ENCODE results near the gene ZER1. TPM values are rescaled to one million over a fixed set of nuclear protein-coding genes. Genes with fewer than 3 reads are reported as not detected.
"Not testable (repeated sequence)": the region's sequence is repeated elsewhere in the genome, so short reads cannot be mapped to it uniquely, and the experiment has no call there.

The ZER1 gene
- polyA plus RNA-seq, 1 donor from 2014 or later, result 33.7 TPM

- peak overlapping the region in 1 of 3 donors; percentile 39 for H3K27ac Mint-ChIP-seq
- no peaks in the 10 kb centered on the region for H3K27me3 Mint-ChIP-seq
- H3K4me1 Mint-ChIP-seq, result peaks cover 0 to 1% (median 0%) of the 10 kb centered on the region in 3 donors
- H3K4me3 Mint-ChIP-seq, result no peak overlapping the region
- no peaks in the 10 kb centered on the region for H3K9me3 Mint-ChIP-seq
- peaks cover 9% of the 10 kb centered on the region for H3K36me3 Mint-ChIP-seq
Observed at GRCh38 chr9:128800061-128800460, 28.3 kb upstream of the ZER1 start.

- Mint-ChIP-seq H3K9me3 (no peaks in the 10 kb centered on the region), H3K4me1 (peaks cover 0 to 1% (median 0%) of the 10 kb centered on the region in 3 donors), H3K4me3 (no peak overlapping the region), H3K36me3 (peaks cover 9% of the 10 kb centered on the region), H3K27me3 (no peaks in the 10 kb centered on the region), H3K27ac (no peak overlapping the region)
Observed at GRCh38 chr9:128798896-128799295, 27.2 kb upstream of the ZER1 start.

DNA sequence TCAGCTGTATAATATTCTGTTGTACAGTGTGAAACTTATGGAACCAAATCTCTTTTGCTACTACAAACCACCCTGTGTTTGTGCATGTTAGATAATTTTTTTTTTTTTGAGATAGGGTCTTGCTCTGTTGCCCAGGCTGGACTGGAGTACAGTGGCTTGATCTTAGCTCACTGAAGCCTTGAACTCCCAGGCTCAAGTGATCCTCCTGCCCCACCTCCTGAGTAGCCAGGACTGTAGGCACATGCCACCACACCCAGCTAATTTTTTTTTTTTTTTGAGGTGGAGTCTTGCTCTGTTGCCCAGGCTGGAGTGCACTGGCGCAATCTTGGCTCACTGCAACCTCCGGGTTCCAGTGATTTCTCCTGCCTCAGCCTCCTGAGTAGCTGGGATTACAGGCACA is 23.2 kb upstream of the ZER1 start:
- H3K9me3 Mint-ChIP-seq, H3K27ac Mint-ChIP-seq, H3K4me1 Mint-ChIP-seq, H3K36me3 Mint-ChIP-seq, H3K4me3 Mint-ChIP-seq, H3K27me3 Mint-ChIP-seq: not testable (repeated sequence)

DNA sequence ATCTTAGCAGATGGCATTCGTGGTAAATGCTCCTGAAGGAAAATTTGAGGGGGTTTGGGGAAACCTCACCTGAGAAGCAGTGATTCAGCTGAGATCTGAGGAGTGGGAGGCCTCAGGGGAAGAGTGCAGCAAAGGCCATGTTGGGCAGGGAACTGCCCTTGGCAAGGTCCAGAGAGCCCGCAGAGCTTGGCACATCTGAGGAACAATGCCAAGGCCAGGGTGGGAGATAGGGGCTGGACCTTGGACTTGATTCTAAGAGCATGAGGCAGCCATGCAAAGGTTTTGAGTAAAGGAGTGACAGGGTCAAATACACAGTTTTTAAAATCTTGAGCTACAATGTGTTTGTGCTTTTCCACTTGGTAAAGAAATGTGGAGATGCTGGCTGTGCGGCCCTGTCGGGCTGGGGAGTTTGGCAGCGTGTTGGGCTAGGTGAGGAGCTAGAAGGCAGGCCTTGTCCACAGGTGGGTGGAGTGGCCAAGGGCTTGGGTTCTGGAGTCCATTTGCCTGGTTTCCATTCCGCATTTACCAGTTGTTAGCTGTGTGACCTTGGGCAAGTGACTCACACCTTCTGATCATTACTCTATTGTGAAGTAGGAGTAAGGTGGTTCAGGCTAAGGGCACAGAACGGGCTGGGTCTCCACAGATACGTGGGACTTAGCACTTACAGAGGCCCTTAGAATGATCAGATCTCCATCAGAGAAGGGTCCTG is 21.4 kb upstream of the ZER1 start:
- Mint-ChIP-seq H3K4me1 (peaks cover 0 to 5% (median 2%) of the 10 kb centered on the region in 3 donors), H3K9me3 (no peaks in the 10 kb centered on the region), H3K4me3 (peak overlapping the region in 1 of 4 donors; percentile 23), H3K27me3 (no peaks in the 10 kb centered on the region), H3K36me3 (peaks cover 4% of the 10 kb centered on the region), H3K27ac (peak overlapping the region in 1 of 3 donors; percentile 48)

- no peaks in the 10 kb centered on the region for H3K27me3 Mint-ChIP-seq
- H3K4me1 Mint-ChIP-seq, result peaks cover 0 to 9% (median 1%) of the 10 kb centered on the region in 3 donors
- no peak overlapping the region for H3K27ac Mint-ChIP-seq
- no peak overlapping the region for H3K4me3 Mint-ChIP-seq
- H3K36me3 Mint-ChIP-seq, result peaks cover 3% of the 10 kb centered on the region
- no peaks in the 10 kb centered on the region for H3K9me3 Mint-ChIP-seq
Observed at GRCh38 chr9:128792134-128792533, 20.4 kb upstream of the ZER1 start.

GRCh38 chr9:128790536-128790935 is 18.8 kb upstream of the ZER1 start:
- peak overlapping the region in 1 of 4 donors; percentile 23 for H3K4me3 Mint-ChIP-seq
- H3K36me3 Mint-ChIP-seq, result peaks cover 3% of the 10 kb centered on the region
- no peaks in the 10 kb centered on the region for H3K27me3 Mint-ChIP-seq
- H3K4me1 Mint-ChIP-seq, result peaks cover 0 to 9% (median 4%) of the 10 kb centered on the region in 3 donors
- no peak overlapping the region for H3K27ac Mint-ChIP-seq
- no peaks in the 10 kb centered on the region for H3K9me3 Mint-ChIP-seq

DNA sequence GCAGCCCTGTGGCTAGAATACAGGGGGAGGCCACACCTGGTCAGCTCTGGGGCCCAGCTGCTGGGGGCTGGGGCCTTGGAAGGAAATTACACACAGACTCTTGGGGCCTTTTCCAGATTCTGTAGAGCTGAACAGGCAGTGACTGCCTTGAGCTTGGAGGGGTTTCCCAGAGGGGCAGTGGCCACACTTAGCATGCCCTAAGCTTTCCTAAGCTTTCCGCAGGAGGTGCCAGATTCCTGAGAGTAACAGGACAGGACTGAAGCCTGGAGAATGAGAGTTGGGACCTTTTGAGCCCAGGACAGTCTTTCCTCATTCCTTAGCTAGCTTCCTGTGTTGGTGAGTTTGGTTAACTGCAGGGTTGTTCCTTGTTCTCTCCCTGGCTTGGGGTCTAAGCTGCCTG is 16.7 kb upstream of the ZER1 start:
- Mint-ChIP-seq H3K27me3 (no peaks in the 10 kb centered on the region), H3K4me1 (peaks cover 0 to 9% (median 4%) of the 10 kb centered on the region in 3 donors), H3K9me3 (no peaks in the 10 kb centered on the region), H3K4me3 (peak overlapping the region; percentile 91 to 96 (median 94)), H3K27ac (peak overlapping the region in 2 of 3 donors; percentile 76 to 88), H3K36me3 (peaks cover 3% of the 10 kb centered on the region)

- Mint-ChIP-seq H3K4me3 (peak overlapping the region; percentile 91 to 96 (median 94)), H3K36me3 (peaks cover 3% of the 10 kb centered on the region), H3K27me3 (no peaks in the 10 kb centered on the region), H3K9me3 (no peaks in the 10 kb centered on the region), H3K27ac (peak overlapping the region; percentile 81 to 92 (median 92)), H3K4me1 (peaks cover 0 to 9% (median 6%) of the 10 kb centered on the region in 3 donors)
Observed at GRCh38 chr9:128787659-128788058, 15.9 kb upstream of the ZER1 start.

DNA sequence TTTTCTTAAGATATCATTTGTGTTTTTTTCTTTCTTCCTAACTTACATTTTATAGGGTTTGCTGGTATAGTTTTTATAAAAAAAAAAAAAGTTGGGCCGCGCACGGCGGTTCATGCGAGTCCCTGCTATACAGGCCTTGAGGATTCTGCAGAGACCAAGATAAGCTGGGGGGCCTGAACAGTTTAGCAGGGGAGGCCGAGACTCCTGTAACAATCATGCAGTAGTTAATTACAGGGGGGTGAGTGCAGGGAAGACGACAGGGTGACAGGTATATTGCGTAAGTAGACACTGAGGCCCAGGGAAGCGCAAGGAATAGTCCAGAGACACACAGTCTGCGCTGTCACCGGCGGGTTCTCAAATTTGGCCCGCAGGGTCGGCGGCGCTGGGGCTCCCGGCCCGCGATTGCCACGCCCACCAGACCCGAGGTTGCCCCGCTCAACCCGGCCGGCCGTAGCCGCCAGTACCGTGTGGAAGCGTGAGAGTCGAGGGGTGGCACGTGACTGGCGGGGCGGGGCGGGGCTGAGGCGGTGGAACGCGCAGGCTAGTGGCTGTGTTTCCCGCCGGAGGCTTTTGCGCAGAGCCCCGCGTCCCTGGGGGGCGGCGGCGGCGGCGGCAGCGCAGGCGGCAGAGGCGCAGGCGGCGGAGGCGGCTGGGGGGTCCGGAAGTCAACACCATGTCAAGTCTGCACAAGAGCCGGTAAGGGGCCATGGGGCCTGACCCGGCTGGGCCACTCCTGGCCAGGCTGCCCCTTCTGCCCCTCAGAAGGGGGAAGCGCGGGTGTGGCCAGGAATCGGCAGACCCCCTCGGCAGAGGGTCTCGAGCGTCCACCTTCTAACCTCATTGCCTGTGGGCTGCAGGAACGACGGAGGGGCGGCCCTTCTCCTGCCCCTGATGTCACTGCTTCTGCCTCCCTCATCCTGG is 15.2 kb upstream of the ZER1 start, which contains the start of gene TBC1D13:
TBC1D13 (plus strand) TSS at position 573 of the 921 bp plus-strand sequence; CDS start at position 674, 101 bp downstream.
- Mint-ChIP-seq H3K36me3 (peaks cover 1% of the 10 kb centered on the region), H3K4me1 (peaks cover 0 to 9% (median 6%) of the 10 kb centered on the region in 3 donors), H3K27me3 (no peaks in the 10 kb centered on the region), H3K9me3 (no peaks in the 10 kb centered on the region), H3K4me3 (peak within 1 kb of the TSS; percentile 91 to 96 (median 94)), H3K27ac (peak within 1 kb of the TSS; percentile 81 to 92 (median 92))

- Mint-ChIP-seq H3K36me3 (no peaks in the 10 kb centered on the region), H3K9me3 (peaks cover 0 to 3% (median 0%) of the 10 kb centered on the region in 3 donors), H3K27me3 (no peaks in the 10 kb centered on the region), H3K4me3 (peak overlapping the region in 1 of 4 donors; percentile 71), H3K27ac (peak overlapping the region in 1 of 3 donors; percentile 92), H3K4me1 (peaks cover 0 to 13% (median 11%) of the 10 kb centered on the region in 3 donors)
Observed at GRCh38 chr9:128785427-128785826, 13.7 kb upstream of the ZER1 start.

DNA sequence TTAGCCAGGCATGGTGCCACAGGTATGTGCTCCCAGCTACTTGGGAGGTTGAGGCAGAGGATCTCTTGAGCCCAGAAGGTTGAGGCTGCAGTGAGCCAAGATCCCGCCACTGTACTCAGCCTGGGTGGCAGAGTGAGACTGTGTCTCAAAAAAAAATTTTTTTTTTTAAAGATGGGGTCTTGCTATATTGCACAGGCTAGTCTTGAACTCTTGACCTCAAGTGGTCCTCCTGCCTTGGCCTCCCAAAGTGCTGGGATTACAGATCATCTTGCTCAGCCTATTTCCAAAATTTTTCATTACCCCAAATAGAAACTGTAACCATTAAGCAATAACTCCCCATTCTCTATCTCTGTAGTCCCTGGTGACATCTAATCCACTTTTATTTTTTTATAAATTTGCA is 10.9 kb upstream of the ZER1 start:
- Mint-ChIP-seq H3K36me3 (no peaks in the 10 kb centered on the region), H3K9me3 (peaks cover 0 to 3% (median 0%) of the 10 kb centered on the region in 3 donors), H3K27me3 (no peaks in the 10 kb centered on the region), H3K4me1 (peaks cover 0 to 10% (median 4%) of the 10 kb centered on the region in 3 donors), H3K27ac (no peak overlapping the region), H3K4me3 (no peak overlapping the region)

GRCh38 chr9:128781187-128782070 is 9.7 kb upstream of the ZER1 start:
- peaks cover 0 to 3% (median 0%) of the 10 kb centered on the region in 3 donors for H3K9me3 Mint-ChIP-seq
- H3K27me3 Mint-ChIP-seq, result no peaks in the 10 kb centered on the region
- H3K4me1 Mint-ChIP-seq, result peaks cover 0 to 9% (median 4%) of the 10 kb centered on the region in 3 donors
- no peaks in the 10 kb centered on the region for H3K36me3 Mint-ChIP-seq
- peak overlapping the region in 2 of 3 donors; percentile 46 to 61 for H3K27ac Mint-ChIP-seq
- peak overlapping the region in 2 of 4 donors; percentile 5 to 17 for H3K4me3 Mint-ChIP-seq

DNA sequence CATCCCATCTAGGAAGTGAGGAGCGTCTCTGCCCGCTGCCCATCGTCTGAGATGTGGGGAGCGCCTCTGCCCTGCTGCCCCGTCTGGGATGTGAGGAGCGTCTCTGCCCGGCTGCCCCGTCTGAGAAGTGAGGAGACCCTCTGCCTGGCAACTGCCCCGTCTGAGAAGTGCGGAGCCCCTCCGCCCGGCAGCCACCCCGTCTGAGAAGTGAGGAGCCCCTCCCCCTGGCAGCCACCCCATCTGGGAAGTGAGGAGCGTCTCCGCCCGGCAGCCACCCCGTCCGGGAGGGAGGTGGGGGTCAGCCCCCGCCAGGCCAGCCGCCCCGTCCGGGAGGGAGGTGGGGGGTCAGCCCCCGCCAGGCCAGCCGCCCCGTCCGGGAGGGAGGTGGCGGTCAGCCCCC is 8.4 kb upstream of the ZER1 start:
- H3K27ac Mint-ChIP-seq, H3K27me3 Mint-ChIP-seq, H3K36me3 Mint-ChIP-seq, H3K9me3 Mint-ChIP-seq, H3K4me1 Mint-ChIP-seq, H3K4me3 Mint-ChIP-seq: not testable (repeated sequence)

DNA sequence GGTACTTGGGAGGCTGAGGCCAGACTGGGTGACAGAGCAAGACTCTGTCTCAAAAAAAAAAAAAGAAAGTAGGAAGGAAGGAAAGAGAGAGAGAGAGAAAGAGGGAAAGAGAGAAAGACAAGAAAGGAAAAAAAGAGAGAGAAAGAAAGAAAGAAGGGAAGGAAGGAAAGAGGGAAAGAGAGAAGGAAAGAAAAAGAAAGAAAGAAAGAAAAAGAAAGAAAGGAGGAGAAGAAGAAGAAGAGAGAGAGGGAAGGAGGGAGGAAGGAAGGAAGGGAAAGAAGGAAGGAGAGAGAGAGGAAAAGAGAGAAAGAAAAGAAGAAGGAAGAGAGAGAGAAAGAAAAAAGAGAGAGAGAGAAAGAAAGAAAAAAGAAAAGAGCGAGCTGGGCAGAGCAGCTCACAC is 3.1 kb upstream of the ZER1 start:
- peak overlapping the region in 1 of 3 donors; percentile 41 for H3K27ac Mint-ChIP-seq
- H3K4me3 Mint-ChIP-seq, result no peak overlapping the region
- H3K27me3 Mint-ChIP-seq, result peaks cover 1% of the 10 kb centered on the region
- H3K36me3 Mint-ChIP-seq, result no peaks in the 10 kb centered on the region
- H3K9me3 Mint-ChIP-seq, result peaks cover 0 to 2% (median 0%) of the 10 kb centered on the region in 3 donors
- peaks cover 10 to 16% (median 12%) of the 10 kb centered on the region in 3 donors for H3K4me1 Mint-ChIP-seq

All from IgD-negative memory B cell (primary cell).